SK-N-SH treated with all-trans-retinoic acid at 6 μM for 48 hours (cell line): ENCODE results near the gene KLHL15.

Experiments used
- PATZ1 ChIP-seq: fragments of 250-450 bp; sonication (Bioruptor Pico); IDR thresholded peaks from 2 replicates; pipeline ENCODE4 v1.8.0; 2020; ENCODE audit warnings: mild to moderate bottlenecking, moderate library complexity, borderline replicate concordance
- RARB ChIP-seq: fragments of 250-450 bp; sonication (Bioruptor Pico); IDR thresholded peaks from 2 replicates; pipeline ENCODE4 v1.8.0; 2021; ENCODE audit warnings: mild to moderate bottlenecking, moderate library complexity
- ZFP30 ChIP-seq: fragments of 450-650 bp; formaldehyde crosslinking; IDR thresholded peaks from 2 replicates; pipeline ENCODE4 v1.5.0; 2022; ENCODE audit warnings: mild to moderate bottlenecking, moderate library complexity

DNA sequence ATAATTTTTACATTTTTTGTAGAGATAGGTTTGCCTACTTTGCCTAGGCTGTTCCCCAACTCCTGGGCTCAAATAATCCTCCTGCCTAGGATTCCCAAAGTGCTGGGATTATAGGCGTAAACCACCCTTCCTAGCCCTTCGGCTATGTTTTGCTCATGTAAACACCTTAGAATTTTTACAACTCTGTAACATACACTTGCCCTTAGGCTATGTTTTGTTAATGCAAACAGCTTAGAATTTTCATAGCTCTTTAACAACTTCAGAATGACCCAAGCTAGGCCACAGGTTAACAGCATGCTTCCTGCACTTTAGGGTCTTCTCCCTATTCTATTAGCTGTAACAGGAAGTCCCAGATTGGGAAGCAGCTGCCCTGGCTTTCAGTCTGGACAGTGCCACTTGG, 24.2 kb downstream of the KLHL15 start:
- TF ChIP-seq PATZ1 (no peak), ZFP30 (CRISPR knock-in tag) (no peak), RARB (CRISPR knock-in tag) (no peak)
